HEK293 (cell line): ENCODE measurements around the gene NME3.

ENCODE experiments used
- GLI4 ChIP-seq: fragments of 450-650 bp; formaldehyde crosslinking; IDR thresholded peaks from 2 replicates; pipeline ENCODE4 v1.5.1; 2016; ENCODE audit warnings: missing biosample characterization, missing genetic modification characterization
- ZNF274 ChIP-seq, 2 experiments: fragments of 200-500 bp in 1 of 2; fragments of 450-650 bp in 1 of 2; sonication (Bioruptor generic) in 1 of 2; formaldehyde crosslinking in 1 of 2; IDR thresholded peaks; 2 replicates each; pipeline versions ENCODE4 v1.5.1 to v1.6.1; 2014 to 2016; ENCODE audit warnings: borderline replicate concordance in 1 of 2, inconsistent platforms in 1 of 2, low read length in 1 of 2, missing biosample characterization in 1 of 2, missing genetic modification characterization in 1 of 2

- no peak for TF ChIP-seq ZNF274 (IDR thresholded peaks at IDR 0.05; ENCODE audit: low read length)
- no peak for TF ChIP-seq ZNF274 (tag by site-specific recombination; IDR thresholded peaks at IDR 0.05; ENCODE audit: borderline replicate concordance)
- no peak for TF ChIP-seq GLI4 (tag by site-specific recombination)
Observed at GRCh38 chr16:1772908-1773702, 1.8 kb upstream of the NME3 start, which contains the start of gene MRPS34.
